HG03439 (cell line): ENCODE data around the gene DRG2.
A peak's percentile ranks its signal among the peaks of the same experiment; 100 is the strongest.

Experiments
- ATAC-seq: cut with Tn5 transposase; IDR thresholded peaks from one replicate; pipeline ENCODE4 v1.9.1; 2021; ENCODE audit warnings: mild to moderate bottlenecking, moderate library complexity; ENCODE audit not compliant: unreplicated experiment

Gene DRG2

GRCh38 chr17:18087610-18088491, at the start of gene DRG2:
TSS of gene DRG2 (plus strand) at chr17:18087948. CDS start at chr17:18088024, 76 bp downstream.
- peak; percentile 84 for ATAC-seq

- no peak for ATAC-seq
These were observed 49.4 kb upstream of the DRG2 start for GRCh38 chr17:18038149-18038850.

- peak; percentile 86 for ATAC-seq
These were observed 48.8 kb upstream of the DRG2 start, which contains the start of the genes ATPAF2 and GID4 for GRCh38 chr17:18038861-18039534. TSS of gene ATPAF2 (minus strand) at chr17:18039168. CDS start at chr17:18039013, 155 bp downstream. TSS of gene GID4 (plus strand) at chr17:18039408. CDS start at chr17:18039465, 57 bp downstream.

GRCh38 chr17:18039535-18040260, 48.0 kb upstream of the DRG2 start:
- ATAC-seq, result peak; percentile 32

- no peak for ATAC-seq
These were observed 47.4 kb upstream of the DRG2 start for GRCh38 chr17:18040261-18040858.

GRCh38 chr17:18041776-18042175, 46.0 kb upstream of the DRG2 start:
- no peak for ATAC-seq

- no peak for ATAC-seq
These were observed 44.8 kb upstream of the DRG2 start for GRCh38 chr17:18042983-18043382.

- ATAC-seq, result no peak
These were observed 44.3 kb upstream of the DRG2 start for GRCh38 chr17:18043491-18043890.

GRCh38 chr17:18044609-18045008, 43.1 kb upstream of the DRG2 start:
- no peak for ATAC-seq

- no peak for ATAC-seq
These were observed 41.9 kb upstream of the DRG2 start for GRCh38 chr17:18045691-18046350.

GRCh38 chr17:18055597-18055996, 32.2 kb upstream of the DRG2 start:
- ATAC-seq, result no peak

- no peak for ATAC-seq
These were observed 31.5 kb upstream of the DRG2 start for GRCh38 chr17:18056214-18056613.

- ATAC-seq, result no peak
These were observed 28.5 kb upstream of the DRG2 start for GRCh38 chr17:18059283-18059682.

GRCh38 chr17:18064053-18064452, 23.7 kb upstream of the DRG2 start:
- no peak for ATAC-seq

- ATAC-seq, result no peak
These were observed 22.2 kb upstream of the DRG2 start for GRCh38 chr17:18065546-18065945.

- ATAC-seq, result no peak
These were observed 20.9 kb upstream of the DRG2 start for GRCh38 chr17:18066866-18067265.

- ATAC-seq, result no peak
These were observed 18.6 kb upstream of the DRG2 start for GRCh38 chr17:18069101-18069500.

- ATAC-seq, result no peak
These were observed 16.8 kb upstream of the DRG2 start for GRCh38 chr17:18070861-18071340.

- ATAC-seq, result no peak
These were observed 16.0 kb upstream of the DRG2 start for GRCh38 chr17:18071751-18072150.
